ENCODE measurements around the gene DRAXIN. TPM values are rescaled to one million over a fixed set of nuclear protein-coding genes. Genes with fewer than 3 reads are reported as not detected.

Gene DRAXIN
- total and polyA plus RNA-seq, 4 donors = 0.04 to 0.31 (median 0.14) TPM

DNA sequence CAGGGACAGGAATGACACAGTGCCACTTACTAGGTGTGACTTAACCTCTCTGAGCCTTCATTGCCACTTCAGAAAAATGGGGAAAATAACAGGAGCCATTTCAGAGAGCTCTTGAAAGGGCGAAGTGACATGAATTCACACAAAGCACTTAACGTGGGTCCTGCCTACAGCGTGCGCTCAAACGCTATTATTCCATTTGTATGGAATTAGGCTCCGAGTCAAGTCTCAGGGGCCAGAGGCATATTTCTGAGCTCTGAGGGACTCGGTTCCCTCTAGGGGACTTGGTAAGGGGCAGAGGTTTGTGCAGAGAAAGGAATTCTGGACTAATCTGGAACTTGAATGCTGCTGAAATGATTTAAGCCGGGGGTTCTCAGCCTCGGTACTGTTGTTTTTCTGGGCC, 14.1 kb downstream of the DRAXIN start:
- H3K9ac ChIP-seq (ENCODE audit: insufficient read depth in 1 of 2, low read length in 2 of 2) = no peak overlapping the region
- DNase-seq (no peak), ATAC-seq (ENCODE audit: insufficient read depth, low FRiP score) (no peak)
- peaks cover 0 to 4% (median 0%) of the 10 kb centered on the region in 4 donors for H3K9me3 ChIP-seq (ENCODE audit: control insufficient read depth in 4 of 4, insufficient read depth in 3 of 4, low read length in 3 of 4)
- TF ChIP-seq, protein P1, sequence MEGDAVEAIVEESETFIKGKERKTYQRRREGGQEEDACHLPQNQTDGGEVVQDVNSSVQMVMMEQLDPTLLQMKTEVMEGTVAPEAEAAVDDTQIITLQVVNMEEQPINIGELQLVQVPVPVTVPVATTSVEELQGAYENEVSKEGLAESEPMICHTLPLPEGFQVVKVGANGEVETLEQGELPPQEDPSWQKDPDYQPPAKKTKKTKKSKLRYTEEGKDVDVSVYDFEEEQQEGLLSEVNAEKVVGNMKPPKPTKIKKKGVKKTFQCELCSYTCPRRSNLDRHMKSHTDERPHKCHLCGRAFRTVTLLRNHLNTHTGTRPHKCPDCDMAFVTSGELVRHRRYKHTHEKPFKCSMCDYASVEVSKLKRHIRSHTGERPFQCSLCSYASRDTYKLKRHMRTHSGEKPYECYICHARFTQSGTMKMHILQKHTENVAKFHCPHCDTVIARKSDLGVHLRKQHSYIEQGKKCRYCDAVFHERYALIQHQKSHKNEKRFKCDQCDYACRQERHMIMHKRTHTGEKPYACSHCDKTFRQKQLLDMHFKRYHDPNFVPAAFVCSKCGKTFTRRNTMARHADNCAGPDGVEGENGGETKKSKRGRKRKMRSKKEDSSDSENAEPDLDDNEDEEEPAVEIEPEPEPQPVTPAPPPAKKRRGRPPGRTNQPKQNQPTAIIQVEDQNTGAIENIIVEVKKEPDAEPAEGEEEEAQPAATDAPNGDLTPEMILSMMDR (IDR thresholded peaks at IDR 0.05; ENCODE audit: control extremely low read depth, extremely low read depth) = no peak
- H3K4me3 ChIP-seq = no peak overlapping the region
- no peaks in the 10 kb centered on the region for H3K36me3 ChIP-seq (ENCODE audit: control insufficient read depth in 4 of 4, insufficient read depth in 4 of 4, low read length in 4 of 4)
- WGBS, 2 donors = 78 to 92% methylated on average over 9 of the region's 9 CpGs
- no peak overlapping the region for H3K27ac ChIP-seq (ENCODE audit: low read depth in 1 of 2, low read length in 1 of 2)
- H3K4me1 ChIP-seq (ENCODE audit: control insufficient read depth in 5 of 5, insufficient read depth in 5 of 5, low read length in 5 of 5) = peaks cover 0 to 28% (median 5%) of the 10 kb centered on the region in 5 donors
- H3K27me3 ChIP-seq (ENCODE audit: control insufficient read depth in 3 of 3, insufficient read depth in 3 of 3, low read length in 2 of 3) = peaks cover 0 to 13% (median 0%) of the 10 kb centered on the region in 3 donors

DNA sequence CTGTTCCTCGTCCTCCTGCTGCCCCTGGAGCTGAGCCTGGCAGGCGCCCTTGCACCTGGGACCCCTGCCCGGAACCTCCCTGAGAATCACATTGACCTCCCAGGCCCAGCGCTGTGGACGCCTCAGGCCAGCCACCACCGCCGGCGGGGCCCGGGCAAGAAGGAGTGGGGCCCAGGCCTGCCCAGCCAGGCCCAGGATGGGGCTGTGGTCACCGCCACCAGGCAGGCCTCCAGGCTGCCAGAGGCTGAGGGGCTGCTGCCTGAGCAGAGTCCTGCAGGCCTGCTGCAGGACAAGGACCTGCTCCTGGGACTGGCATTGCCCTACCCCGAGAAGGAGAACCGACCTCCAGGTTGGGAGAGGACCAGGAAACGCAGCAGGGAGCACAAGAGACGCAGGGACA, 14.8 kb downstream of the DRAXIN start:
- Histone ChIP-seq H3K9ac (ENCODE audit: insufficient read depth in 1 of 2, low read length in 2 of 2) (no peak overlapping the region), H3K4me3 (no peak overlapping the region), H3K27ac (ENCODE audit: low read depth in 1 of 2, low read length in 1 of 2) (no peak overlapping the region), H3K36me3 (ENCODE audit: control insufficient read depth in 4 of 4, insufficient read depth in 4 of 4, low read length in 4 of 4) (no peaks in the 10 kb centered on the region), H3K9me3 (ENCODE audit: control insufficient read depth in 4 of 4, insufficient read depth in 3 of 4, low read length in 3 of 4) (peaks cover 0 to 4% (median 0%) of the 10 kb centered on the region in 4 donors), H3K4me1 (ENCODE audit: control insufficient read depth in 5 of 5, insufficient read depth in 5 of 5, low read length in 5 of 5) (peaks cover 0 to 21% (median 0%) of the 10 kb centered on the region in 5 donors), H3K27me3 (ENCODE audit: control insufficient read depth in 3 of 3, insufficient read depth in 3 of 3, low read length in 2 of 3) (peaks cover 0 to 9% (median 0%) of the 10 kb centered on the region in 3 donors)
- 94 to 97% methylated on average over 14 of the region's 14 CpGs for WGBS, 2 donors
- DNase-seq (no peak), ATAC-seq (ENCODE audit: insufficient read depth, low FRiP score) (no peak)
- TF ChIP-seq, protein P1 (IDR thresholded peaks at IDR 0.05; ENCODE audit: control extremely low read depth, extremely low read depth) = no peak

DNA sequence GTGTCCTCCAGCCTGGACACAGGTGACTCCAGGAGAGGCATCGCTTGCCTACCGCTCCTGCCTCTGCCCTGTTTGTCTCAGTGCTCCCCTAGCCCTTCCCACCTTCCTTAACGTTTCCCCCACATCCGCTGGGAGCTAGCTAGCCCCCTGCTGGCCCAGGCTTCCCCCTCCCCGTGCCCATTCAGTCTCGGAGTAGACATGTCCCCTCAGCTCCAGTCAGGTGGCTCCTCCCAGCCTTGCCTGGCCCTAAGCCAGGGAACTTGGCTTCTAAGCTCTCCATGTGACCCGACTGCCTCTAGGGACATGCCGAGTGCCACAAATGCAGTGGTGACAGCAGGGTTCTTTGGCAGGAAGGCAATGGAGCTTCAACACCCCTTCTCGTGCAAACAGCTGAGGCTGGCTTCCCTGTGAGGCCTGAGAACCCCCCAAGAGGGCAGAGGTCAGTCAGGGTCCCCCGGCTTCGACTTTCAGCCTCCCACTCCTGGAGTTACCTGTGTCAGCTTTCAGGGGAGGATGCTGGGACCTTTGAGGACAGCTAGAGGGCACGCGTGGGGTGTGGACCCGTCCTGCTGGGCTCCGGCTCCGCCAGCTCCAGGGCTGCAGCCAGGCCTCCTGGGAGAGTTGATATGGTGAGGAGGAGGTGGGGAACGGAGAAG, 16.2 kb downstream of the DRAXIN start:
- peaks cover 0 to 2% (median 0%) of the 10 kb centered on the region in 3 donors for H3K27me3 ChIP-seq (ENCODE audit: control insufficient read depth in 3 of 3, insufficient read depth in 3 of 3, low read length in 2 of 3)
- TF ChIP-seq, protein P1 (IDR thresholded peaks at IDR 0.05; ENCODE audit: control extremely low read depth, extremely low read depth) = no peak
- H3K9ac ChIP-seq (ENCODE audit: insufficient read depth in 1 of 2, low read length in 2 of 2) = no peak overlapping the region
- ATAC-seq (ENCODE audit: insufficient read depth, low FRiP score) = no peak
- H3K36me3 ChIP-seq (ENCODE audit: control insufficient read depth in 4 of 4, insufficient read depth in 4 of 4, low read length in 4 of 4) = no peaks in the 10 kb centered on the region
- peaks cover 0 to 13% (median 0%) of the 10 kb centered on the region in 5 donors for H3K4me1 ChIP-seq (ENCODE audit: control insufficient read depth in 5 of 5, insufficient read depth in 5 of 5, low read length in 5 of 5)
- DNase-seq = peak; percentile 50 to 77 (median 70)
- no peak overlapping the region for H3K27ac ChIP-seq (ENCODE audit: low read depth in 1 of 2, low read length in 1 of 2)
- H3K4me3 ChIP-seq = no peak overlapping the region
- WGBS, 2 donors = 51 to 61% methylated on average over 17 of the region's 17 CpGs
- peaks cover 0 to 2% (median 0%) of the 10 kb centered on the region in 4 donors for H3K9me3 ChIP-seq (ENCODE audit: control insufficient read depth in 4 of 4, insufficient read depth in 3 of 4, low read length in 3 of 4)
